A204.1 (cell line): ENCODE measurements around the gene MAGI1.
"Not testable (repeated sequence)": the region's sequence is repeated elsewhere in the genome, so short reads cannot be mapped to it uniquely, and the experiment has no call there.

ENCODE experiments used
- FAIRE-seq: peaks from 2 replicates; lab custom pipeline; 2012; peaks lifted over from hg19 to GRCh38; lab: Jason Lieb, UNC

Gene MAGI1

GRCh38 chr3:65587650-65588439 is 450.9 kb downstream of the MAGI1 start:
- no peak for FAIRE-seq

DNA sequence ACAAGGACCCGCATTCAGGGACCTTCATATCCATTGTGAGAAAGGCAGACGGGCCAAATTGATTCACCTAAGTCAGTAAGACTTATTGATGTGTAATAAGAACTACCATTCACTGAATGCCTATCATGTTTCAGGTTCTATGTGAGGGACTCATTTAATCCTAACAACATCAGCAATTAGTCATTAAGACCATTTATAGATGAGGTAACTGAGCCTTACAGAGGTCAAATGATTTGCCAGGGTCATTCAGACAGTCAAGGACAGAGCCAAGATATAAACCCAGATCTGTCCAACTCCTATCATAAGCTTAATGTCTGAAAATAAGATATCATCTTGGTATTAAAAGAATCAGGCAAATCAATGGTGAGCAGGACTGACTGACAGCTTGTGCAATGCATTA is 453.8 kb downstream of the MAGI1 start:
- FAIRE-seq = no peak

GRCh38 chr3:65584002-65584401 is 454.7 kb downstream of the MAGI1 start:
- no peak for FAIRE-seq

DNA sequence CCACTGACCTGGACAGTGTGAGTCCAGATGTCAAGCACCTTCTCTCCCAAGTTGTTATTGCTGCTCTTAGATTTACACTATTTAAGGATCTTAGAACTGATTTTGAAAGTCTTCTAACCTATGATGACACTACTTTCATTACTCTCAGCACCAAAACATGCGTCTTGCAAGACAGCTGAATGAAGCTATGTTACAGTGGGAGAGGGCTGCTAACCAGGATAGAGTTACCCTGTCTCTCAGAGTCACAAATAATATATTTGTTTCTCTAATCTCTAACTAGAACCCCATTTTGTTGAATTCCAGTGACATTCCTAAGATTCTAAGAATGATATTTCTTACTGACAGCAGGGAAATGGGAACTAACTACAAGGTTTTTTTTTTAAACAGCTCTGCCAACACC is 455.5 kb downstream of the MAGI1 start:
- FAIRE-seq = no peak

DNA sequence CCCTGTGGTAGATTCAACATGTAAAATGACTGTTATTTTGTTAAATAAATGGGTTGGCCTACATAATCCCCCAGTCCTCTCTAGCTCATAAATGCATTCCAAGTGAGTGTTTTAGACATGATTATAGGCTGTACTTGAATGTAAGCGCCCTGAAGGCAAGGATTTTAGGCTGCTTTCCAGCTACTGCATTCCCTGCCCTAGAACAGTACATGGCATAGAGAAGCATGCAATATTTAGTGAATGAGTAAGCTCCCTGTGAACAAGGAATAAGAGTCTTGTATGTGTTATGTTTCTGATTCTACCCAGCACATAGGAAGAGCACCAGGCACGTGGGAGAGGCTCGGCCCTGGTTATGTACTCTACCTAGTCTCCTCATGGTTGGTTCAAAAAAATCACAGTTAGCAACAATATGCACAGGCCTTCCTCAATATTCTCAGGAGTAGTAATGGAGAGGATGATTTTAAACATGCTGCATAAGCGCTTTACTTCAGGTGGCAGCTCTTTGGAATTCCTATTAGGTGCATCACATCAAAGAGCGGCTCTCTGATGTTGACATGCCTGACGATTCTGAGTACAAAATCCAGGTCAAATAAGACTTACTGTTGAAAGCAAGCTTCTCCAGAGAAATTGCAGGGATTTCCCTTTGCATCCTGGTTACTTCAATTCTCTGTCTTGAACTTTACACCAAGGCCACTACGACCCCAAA is 456.6 kb downstream of the MAGI1 start:
- FAIRE-seq = no peak

DNA sequence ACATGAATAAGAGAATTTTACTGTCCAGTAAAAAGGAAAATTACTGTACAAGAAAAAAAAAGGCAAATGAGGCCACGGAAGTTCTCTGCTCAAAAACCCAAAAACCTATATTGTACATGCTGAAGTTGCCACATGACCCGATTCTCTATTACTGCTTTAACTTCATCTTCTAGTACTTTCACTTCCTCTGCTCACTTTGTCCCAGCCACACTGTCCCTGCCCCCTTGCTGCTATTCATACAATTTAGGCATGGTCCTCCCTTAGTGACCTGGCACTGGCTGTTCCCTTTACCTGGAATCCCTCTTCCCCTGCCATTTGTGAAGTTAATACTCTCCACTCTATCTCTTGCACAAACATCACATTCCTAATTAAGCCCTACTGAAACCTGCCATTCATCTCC is 457.4 kb downstream of the MAGI1 start:
- FAIRE-seq = no peak

GRCh38 chr3:65578861-65579260 is 459.9 kb downstream of the MAGI1 start:
- FAIRE-seq = no peak

DNA sequence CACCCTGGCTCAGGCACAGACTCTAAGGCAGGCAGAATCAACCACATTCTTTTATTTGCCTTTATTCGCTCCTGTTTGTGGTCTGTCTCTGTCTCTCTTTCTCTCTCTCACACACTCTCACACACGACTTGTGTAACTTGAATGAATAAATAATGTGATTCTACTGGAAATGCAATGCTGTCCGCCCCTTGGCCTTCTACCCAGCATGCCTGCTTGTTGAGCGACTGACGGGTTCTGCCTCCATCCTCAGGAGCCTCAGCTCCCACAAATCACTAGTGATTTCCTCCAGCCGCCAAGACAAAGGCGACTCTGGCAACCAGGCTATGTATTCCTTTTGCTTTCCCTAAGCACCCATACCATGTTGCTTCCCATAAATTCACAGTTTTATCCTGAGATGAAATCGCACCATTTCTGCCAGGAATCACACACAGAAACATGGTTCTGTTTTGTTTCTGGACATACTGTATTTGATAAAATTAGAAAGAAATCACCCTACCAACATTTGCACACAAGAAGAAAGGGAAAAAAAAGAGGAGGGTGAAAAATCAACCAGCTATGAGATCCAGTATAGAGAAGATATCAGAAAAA is 460.8 kb downstream of the MAGI1 start:
- FAIRE-seq = no peak

GRCh38 chr3:65576966-65577365 is 461.8 kb downstream of the MAGI1 start:
- FAIRE-seq = no peak

DNA sequence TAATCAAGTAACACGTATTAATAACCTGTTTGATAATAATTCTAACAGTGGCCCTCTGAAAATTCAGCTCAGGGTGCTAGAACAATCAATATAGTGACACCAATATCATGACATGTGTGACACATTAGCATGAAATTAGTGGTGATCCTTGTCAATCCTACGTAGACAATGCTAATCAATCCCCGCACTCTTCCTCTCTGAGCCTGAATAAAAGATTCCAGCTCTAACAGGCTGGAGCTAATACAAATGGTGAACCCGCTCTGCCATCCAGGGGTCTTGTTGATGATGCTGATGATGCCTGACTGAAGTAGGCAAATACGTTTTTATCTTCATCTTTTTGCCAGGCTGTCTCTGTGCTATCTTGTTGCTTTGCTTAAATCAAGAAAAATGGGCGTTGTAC is 462.5 kb downstream of the MAGI1 start:
- no peak for FAIRE-seq

GRCh38 chr3:65575376-65575840 is 463.3 kb downstream of the MAGI1 start:
- FAIRE-seq = no peak

DNA sequence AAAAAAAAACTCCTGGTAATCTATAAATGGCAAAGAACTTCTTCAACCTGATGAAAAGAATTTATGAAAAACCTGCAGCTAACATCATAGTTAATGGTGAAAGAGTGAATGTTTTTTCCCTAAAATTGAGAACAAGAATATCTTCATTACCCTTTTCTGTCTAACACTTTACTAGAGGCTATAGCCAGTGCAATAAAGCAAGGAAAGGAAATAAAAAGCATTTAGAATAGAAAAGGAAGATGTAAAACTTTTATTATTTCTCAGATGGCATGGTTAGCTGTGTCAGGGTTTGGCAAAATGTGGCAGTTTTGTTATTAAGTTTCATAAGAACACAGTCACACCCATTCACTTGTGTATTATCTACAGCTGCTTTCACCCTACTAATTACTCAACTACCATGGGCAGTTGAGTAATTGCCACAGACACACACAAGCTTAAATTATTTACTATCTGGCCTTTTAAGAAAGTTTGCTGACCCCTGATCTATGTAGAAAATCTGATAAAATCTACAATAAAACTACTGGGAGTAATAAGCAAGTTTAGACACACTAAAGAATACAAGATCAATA is 465.1 kb downstream of the MAGI1 start:
- FAIRE-seq = no peak

- no peak for FAIRE-seq
Observed at GRCh38 chr3:65572175-65572777, 466.4 kb downstream of the MAGI1 start.

DNA sequence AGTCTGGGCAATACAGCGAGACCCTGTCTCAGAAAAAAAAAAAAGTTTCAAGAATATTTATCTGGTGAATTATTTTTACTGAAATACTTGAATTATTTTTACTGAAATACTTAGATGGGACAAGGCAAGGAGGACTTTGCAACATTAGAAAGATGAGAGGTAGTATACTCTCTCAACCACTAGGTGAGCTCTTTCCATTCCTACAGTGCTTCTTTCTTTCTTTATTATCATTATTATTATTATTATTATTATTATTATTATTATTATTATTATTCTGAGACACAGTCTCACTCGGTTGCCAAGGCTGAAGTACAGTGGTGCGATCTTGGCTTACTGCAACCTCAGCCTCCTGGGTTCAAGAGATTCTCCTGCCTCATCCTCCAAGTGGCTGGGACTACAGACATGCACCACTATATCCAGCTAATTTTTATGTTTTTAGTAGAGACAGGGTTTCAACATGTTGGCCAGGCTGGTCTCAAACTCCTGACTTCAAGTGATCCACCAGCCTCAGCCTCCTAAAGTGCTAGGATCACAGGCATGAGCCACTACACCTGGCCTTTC is 468.8 kb downstream of the MAGI1 start:
- no peak for FAIRE-seq

DNA sequence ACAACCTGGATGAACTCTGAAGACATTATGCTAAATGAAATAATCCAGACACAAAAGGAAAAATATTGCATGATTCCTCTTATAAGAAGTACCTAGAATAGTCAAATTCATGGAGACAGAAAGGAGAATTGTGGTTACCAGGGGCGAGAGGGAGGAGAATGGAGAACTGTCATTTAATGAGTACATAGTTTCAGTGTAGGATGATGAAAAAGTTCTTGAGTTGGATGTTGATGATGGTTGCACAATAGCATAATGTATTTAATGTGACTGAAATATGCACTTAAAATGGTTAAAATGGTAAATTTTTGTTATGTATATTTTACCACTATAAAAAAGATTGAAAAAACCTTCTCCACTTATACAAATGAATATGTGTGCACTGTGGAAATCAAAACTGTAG is 469.6 kb downstream of the MAGI1 start:
- FAIRE-seq = no peak

DNA sequence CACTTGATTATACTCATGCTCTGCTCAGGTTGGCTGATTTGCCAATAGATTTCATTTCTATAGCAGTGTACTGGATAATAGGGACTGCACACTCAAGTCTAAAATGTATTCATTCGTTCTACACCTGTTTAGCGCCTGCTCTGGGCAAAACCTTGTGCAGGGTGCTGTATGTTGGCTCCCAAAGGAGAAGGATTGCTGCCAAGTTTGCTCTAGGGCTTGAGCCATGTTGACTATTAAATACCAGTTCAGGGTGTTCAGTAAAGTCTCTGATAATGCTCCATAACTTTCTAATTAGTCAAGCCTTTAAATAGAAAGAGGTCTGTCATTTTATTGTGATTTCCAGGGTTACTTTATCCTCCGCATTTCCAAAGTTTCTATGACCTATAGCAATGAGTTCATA is 470.2 kb downstream of the MAGI1 start:
- FAIRE-seq = no peak

DNA sequence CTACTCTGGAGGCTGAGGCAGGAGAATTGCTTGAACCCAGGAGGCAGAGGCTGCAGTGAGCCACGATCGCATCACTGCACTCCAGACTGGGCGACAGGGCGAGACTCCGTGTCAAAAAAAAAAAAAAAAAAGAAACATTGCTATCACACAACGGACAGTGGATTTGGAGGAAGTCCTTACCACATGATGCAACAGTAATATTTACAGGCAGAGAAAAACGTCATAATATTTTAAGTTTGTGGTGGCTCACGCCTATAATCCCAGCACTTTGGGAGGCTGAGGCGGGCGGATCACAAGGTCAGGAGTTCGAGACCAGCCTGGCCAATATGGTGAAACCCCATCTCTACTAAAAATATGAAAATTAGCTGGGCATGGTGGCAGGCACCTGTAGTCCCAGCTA is 473.0 kb downstream of the MAGI1 start:
- not testable (repeated sequence) for FAIRE-seq

DNA sequence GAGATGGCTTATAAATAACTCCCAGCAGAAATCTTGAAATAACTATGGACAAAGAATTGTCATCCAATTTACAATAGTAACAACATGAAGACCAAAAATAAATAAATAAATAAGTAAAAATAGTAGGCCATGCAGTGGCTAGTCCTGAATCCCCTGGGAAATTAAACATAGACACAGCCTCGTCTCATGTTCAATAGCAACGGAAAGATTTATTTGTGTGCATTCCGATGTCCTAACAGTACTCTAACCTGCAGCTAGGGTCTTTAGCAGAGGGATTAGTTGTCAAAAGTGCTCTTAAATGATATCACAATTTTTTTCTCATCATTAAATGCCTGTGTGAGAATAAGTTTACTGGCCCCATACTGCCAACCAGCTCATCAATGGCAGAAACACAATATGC is 474.2 kb downstream of the MAGI1 start:
- FAIRE-seq = no peak

- no peak for FAIRE-seq
Observed at GRCh38 chr3:65563861-65564260, 474.9 kb downstream of the MAGI1 start.

DNA sequence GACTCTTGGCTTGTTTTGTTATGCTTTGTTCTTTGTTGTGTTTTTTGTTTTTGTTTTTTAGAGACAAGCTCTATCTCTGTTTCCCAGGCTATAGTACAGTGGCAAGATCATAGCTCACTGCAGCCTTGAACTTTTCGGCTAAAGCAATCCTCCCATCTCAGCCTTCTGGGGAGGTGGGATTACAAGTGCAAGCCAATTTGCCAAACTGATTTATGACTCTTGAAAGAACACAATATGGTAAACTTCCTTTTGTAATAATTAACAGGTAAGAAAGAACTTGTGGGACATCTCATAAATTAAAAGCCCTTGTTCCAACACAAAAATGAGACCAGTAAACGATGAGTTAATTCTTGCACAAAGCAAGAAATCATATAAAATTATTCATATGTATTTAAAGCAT is 476.3 kb downstream of the MAGI1 start:
- FAIRE-seq = no peak

DNA sequence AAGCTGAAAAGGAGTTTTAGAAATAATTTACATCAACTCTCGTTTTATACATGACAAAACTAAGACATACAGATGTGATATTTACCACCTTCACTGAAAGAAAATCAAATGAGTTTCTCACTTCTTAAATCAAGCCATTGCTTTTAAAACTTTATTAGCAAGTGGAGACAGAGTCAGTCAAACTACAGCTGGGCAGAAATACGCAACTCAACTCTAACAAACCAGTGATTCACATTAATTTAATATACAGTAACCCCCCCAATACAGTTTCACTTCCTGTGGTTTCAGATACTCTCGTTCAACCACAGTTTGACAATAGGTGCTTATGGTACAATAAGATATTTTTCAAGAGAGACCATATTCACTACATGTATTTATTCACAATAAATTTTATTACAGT is 477.1 kb downstream of the MAGI1 start:
- FAIRE-seq = no peak

- FAIRE-seq = no peak
Observed at GRCh38 chr3:65560901-65561300, 477.8 kb downstream of the MAGI1 start.
